GM12878 (cell line): ENCODE data around the gene IQCH. TPM values are rescaled to one million over a fixed set of nuclear protein-coding genes. Genes with fewer than 3 reads are reported as not detected.

ENCODE experiments used
- ATAC-seq: fragments of 200-7000 bp; cut with Tn5 transposase; 3 replicates; pipeline ENCODE4 v1.9.1; 2020; ENCODE audit warnings: mild to moderate bottlenecking, moderate library complexity
- BruUV-seq: library from RNA; stranded (reverse); fragments of 400-500 nt; replicated peaks from 2 replicates; lab custom pipeline; 2021; lab: Mats Ljungman, UMichigan
- CTCF ChIA-PET: fragments of 300-600 bp; sonication (Branson Sonifier 250); formaldehyde crosslinking; extraction: SDS; loops from one replicate; lab custom pipeline; 2021; ENCODE audit warnings: inconsistent platforms; lab: Yijun Ruan, JAX
- POLR2A ChIA-PET: fragments of 350-600 bp; formaldehyde crosslinking; extraction: SDS; loops from one replicate; lab custom pipeline; 2021; ENCODE audit warnings: inconsistent platforms; lab: Charles Lee
- RAD21 ChIA-PET: fragments of 300-600 bp; sonication (Branson Sonifier 250); formaldehyde crosslinking; loops from one replicate; lab custom pipeline; 2023; ENCODE audit warnings: antibody characterized with exemption; ENCODE audit not compliant: unreplicated experiment; lab: Charles Lee
- SMC1A ChIA-PET: fragments of 300-600 bp; sonication (Branson Sonifier 250); formaldehyde crosslinking; loops from one replicate; lab custom pipeline; 2023; ENCODE audit not compliant: unreplicated experiment, uncharacterized antibody; lab: Charles Lee
- DNase-seq: peaks from one replicate; pipeline ENCODE4 v3.0.0-alpha.2; 2011; ENCODE audit warnings: low read depth, low spot score
- FAIRE-seq: peaks from 3 replicates; lab custom pipeline; 2011; peaks lifted over from hg19 to GRCh38; lab: Jason Lieb, UNC
- H2AFZ ChIP-seq: 2 replicates; pipeline ENCODE4 v1.6.0; 2011; ENCODE audit warnings: low read depth, low read length, control low read depth; ENCODE audit not compliant: control insufficient read depth
- H3K27ac ChIP-seq: 2 replicates; pipeline ENCODE4 v1.5.1; 2011; ENCODE audit warnings: control low read depth; ENCODE audit not compliant: control insufficient read depth, insufficient read depth
- H3K27me3 ChIP-seq, 2 experiments: replicated peaks in 1 of 2; 2 replicates each; pipeline versions ENCODE4 v1.6.0 to v1.6.1; 2011; ENCODE audit warnings: low read length in 1 of 2; ENCODE audit not compliant: control insufficient read depth in 2 of 2, insufficient read depth in 2 of 2
- H3K36me3 ChIP-seq, 2 experiments: 2 replicates each; pipeline ENCODE4 v1.5.1; 2011; ENCODE audit warnings: low read length in 1 of 2; ENCODE audit not compliant: control insufficient read depth in 2 of 2, insufficient read depth in 2 of 2
- H3K4me1 ChIP-seq: 2 replicates; pipeline ENCODE4 v1.6.1; 2011; ENCODE audit warnings: mild to moderate bottlenecking, low read length, moderate library complexity, mixed read lengths; ENCODE audit not compliant: control insufficient read depth, insufficient read depth
- H3K4me2 ChIP-seq: 2 replicates; pipeline ENCODE4 v1.6.0; 2011; ENCODE audit warnings: control low read depth; ENCODE audit not compliant: control insufficient read depth, insufficient read depth
- H3K4me3 ChIP-seq: fragments of 200-600 bp; sonication (generic); 2 replicates; pipeline ENCODE4 v1.5.1; 2016
- H3K79me2 ChIP-seq: 2 replicates; pipeline ENCODE4 v1.6.0; 2011; ENCODE audit warnings: low read length; ENCODE audit not compliant: control insufficient read depth, insufficient read depth
- H3K9ac ChIP-seq: 2 replicates; pipeline ENCODE4 v1.8.0; 2011; ENCODE audit warnings: low read length, control low read depth, mixed read lengths; ENCODE audit not compliant: control insufficient read depth, insufficient read depth
- H3K9me3 ChIP-seq: replicated peaks from 3 replicates; pipeline ENCODE4 v1.5.1; 2011; ENCODE audit warnings: mild to moderate bottlenecking, low read length; ENCODE audit not compliant: control insufficient read depth, insufficient read depth
- H4K20me1 ChIP-seq: 2 replicates; pipeline ENCODE4 v1.6.0; 2011; ENCODE audit not compliant: control insufficient read depth, insufficient read depth
- CBX3 ChIP-seq: fragments of 200-600 bp; sonication (generic); IDR thresholded peaks from 2 replicates; pipeline ENCODE4 v1.6.1; 2016; ENCODE audit warnings: low read depth, borderline replicate concordance
- ESRRA ChIP-seq: IDR thresholded peaks from 2 replicates; pipeline ENCODE4 v1.6.1; 2012; ENCODE audit warnings: mild to moderate bottlenecking, low read length, improper control_type of control experiment
- GATAD2B ChIP-seq: fragments of 450-650 bp; conservative IDR thresholded peaks from 2 replicates; pipeline ENCODE4 v1.6.1; 2017; ENCODE audit warnings: low read depth, mild to moderate bottlenecking, moderate library complexity
- LARP7 ChIP-seq: fragments of 450-650 bp; IDR thresholded peaks from 2 replicates; pipeline ENCODE4 v1.6.1; 2017; ENCODE audit warnings: mild to moderate bottlenecking
- POLR2A ChIP-seq: IDR thresholded peaks from 2 replicates; pipeline ENCODE4 v1.6.1; 2011; ENCODE audit warnings: low read depth, mild to moderate bottlenecking, low read length
- SIX5 ChIP-seq: IDR thresholded peaks from 2 replicates; pipeline ENCODE4 v1.6.1; 2011; ENCODE audit warnings: mild to moderate bottlenecking, low read depth, low read length, moderate library complexity; ENCODE audit not compliant: severe bottlenecking
- TCF12 ChIP-seq: IDR thresholded peaks from 2 replicates; pipeline ENCODE4 v1.6.1; 2011; ENCODE audit warnings: low read depth, mild to moderate bottlenecking, low read length
- TCF3 ChIP-seq: IDR thresholded peaks from 2 replicates; pipeline ENCODE4 v1.6.1; 2012; ENCODE audit warnings: low read depth, mild to moderate bottlenecking, low read length, borderline replicate concordance; ENCODE audit not compliant: insufficient read depth
- ZSCAN29 ChIP-seq: fragments of 450-650 bp; IDR thresholded peaks from 2 replicates; pipeline ENCODE4 v1.6.1; 2017; ENCODE audit warnings: mild to moderate bottlenecking, moderate library complexity
- WGBS: methylation state at CpG from one replicate; pipeline ENCODE4 v1.1.6; 2016; ENCODE audit warnings: low lambda C conversion rate; ENCODE audit not compliant: insufficient replicate concordance, insufficient coverage; ENCODE audit errors: missing lambda C conversion rate; 5-methylcytosine and 5-hydroxymethylcytosine counted together
- in situ Hi-C: fragments of 300-500 bp; cut with MboI; formaldehyde crosslinking; loops from 9 replicates; pipeline ENCODE4 v1.14.3; 2018; ENCODE audit warnings: mixed read lengths
- intact Hi-C: fragments of 100-400 bp; cut with micrococcal nuclease; formaldehyde crosslinking; loops from one replicate; pipeline ENCODE4 v1.14.2; 2022; ENCODE audit not compliant: unreplicated experiment
- polyA plus RNA-seq, 11 experiments: library from polyadenylated mRNA; depleted of rRNA in 4 of 11; unstranded in 6 of 11; stranded (reverse) in 5 of 11; fragments of >200 nt; fragmentation: Nextera tagmentation in 4 of 11; fragmentation: Illumina TruSeq in 1 of 11; extraction: Ambion mirVana in 4 of 11; extraction: Trizol in 1 of 11; gene quantifications; 1 replicate in 1 of 11; 2 replicates in 10 of 11; pipeline versions ENCODE4 v1.2.1 to v1.2.3, GENCODE V29; 2011 to 2016; ENCODE audit warnings: inconsistent platforms in 2 of 11, missing spikeins in 2 of 11, low read depth in 1 of 11
- total RNA-seq, 4 experiments: library from RNA; depleted of rRNA in 3 of 4; stranded (reverse); fragments of >200 nt in 3 of 4; fragmentation: Illumina TruSeq in 1 of 4; extraction: Trizol in 1 of 4; gene quantifications; 2 replicates each; pipeline versions ENCODE4 v1.2.1 to v1.2.3, GENCODE V29; 2013 to 2021
- TF ChIP-seq, protein P1 (sequence below): IDR thresholded peaks from 2 replicates; pipeline ENCODE4 v1.6.1; 2012; ENCODE audit warnings: mild to moderate bottlenecking, low read depth, low read length
- TF ChIP-seq, protein P2 (sequence below): fragments of 450-650 bp; IDR thresholded peaks from 2 replicates; pipeline ENCODE4 v1.6.1; 2017; ENCODE audit warnings: borderline replicate concordance
- TF ChIP-seq, protein P3 (sequence below): fragments of 450-650 bp; formaldehyde crosslinking; IDR thresholded peaks from 2 replicates; pipeline ENCODE4 v1.4.0; 2022; ENCODE audit warnings: mild to moderate bottlenecking, moderate library complexity
- TF ChIP-seq, protein P4 (sequence below): fragments of 450-650 bp; IDR thresholded peaks from 2 replicates; pipeline ENCODE4 v1.6.1; 2017; ENCODE audit warnings: mild to moderate bottlenecking

Gene IQCH
- total and polyA plus RNA-seq, 10 of the 15 experiments (the other 5 are each of a cell fraction or from before 2014, with no cell fraction given), result 0.29 to 1.3 (median 0.99) TPM

DNA sequence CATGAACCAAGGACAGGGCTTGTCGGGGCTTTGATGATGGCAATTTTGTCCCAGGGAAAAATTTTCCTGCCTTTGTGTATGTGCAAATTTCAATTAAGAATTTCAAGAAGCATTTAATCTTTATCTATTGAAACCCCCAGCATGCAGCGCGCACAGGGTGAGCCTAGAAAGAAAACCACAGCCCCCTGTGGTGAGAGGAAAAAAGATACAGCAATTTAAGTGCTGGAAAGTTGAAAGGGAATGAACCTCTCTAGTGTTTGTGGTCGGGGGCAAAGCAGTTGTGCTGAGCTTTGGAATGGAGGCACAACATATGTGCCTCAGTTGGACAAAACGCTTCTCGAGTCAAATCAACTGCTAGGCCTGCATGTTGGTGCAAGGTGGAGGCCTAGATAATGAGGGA is 154.6 kb downstream of the IQCH start:
- 83% methylated on average over 6 of the region's 6 CpGs for WGBS
- H4K20me1 ChIP-seq, result no peaks in the 10 kb centered on the region
- intact Hi-C loops (no loop called here), in situ Hi-C loops (no loop called here)
- POLR2A ChIA-PET, result no interaction called here
- H3K4me3 ChIP-seq, result no peak overlapping the region
- CTCF ChIA-PET, result no interaction called here
- no peaks in the 10 kb centered on the region for H3K79me2 ChIP-seq
- TF ChIP-seq ESRRA (no peak), TCF12 (no peak), ZSCAN29 (no peak), LARP7 (no peak), GATAD2B (no peak), SIX5 (no peak), POLR2A (no peak), CBX3 (no peak), TCF3 (no peak)
- TF ChIP-seq, protein P1, sequence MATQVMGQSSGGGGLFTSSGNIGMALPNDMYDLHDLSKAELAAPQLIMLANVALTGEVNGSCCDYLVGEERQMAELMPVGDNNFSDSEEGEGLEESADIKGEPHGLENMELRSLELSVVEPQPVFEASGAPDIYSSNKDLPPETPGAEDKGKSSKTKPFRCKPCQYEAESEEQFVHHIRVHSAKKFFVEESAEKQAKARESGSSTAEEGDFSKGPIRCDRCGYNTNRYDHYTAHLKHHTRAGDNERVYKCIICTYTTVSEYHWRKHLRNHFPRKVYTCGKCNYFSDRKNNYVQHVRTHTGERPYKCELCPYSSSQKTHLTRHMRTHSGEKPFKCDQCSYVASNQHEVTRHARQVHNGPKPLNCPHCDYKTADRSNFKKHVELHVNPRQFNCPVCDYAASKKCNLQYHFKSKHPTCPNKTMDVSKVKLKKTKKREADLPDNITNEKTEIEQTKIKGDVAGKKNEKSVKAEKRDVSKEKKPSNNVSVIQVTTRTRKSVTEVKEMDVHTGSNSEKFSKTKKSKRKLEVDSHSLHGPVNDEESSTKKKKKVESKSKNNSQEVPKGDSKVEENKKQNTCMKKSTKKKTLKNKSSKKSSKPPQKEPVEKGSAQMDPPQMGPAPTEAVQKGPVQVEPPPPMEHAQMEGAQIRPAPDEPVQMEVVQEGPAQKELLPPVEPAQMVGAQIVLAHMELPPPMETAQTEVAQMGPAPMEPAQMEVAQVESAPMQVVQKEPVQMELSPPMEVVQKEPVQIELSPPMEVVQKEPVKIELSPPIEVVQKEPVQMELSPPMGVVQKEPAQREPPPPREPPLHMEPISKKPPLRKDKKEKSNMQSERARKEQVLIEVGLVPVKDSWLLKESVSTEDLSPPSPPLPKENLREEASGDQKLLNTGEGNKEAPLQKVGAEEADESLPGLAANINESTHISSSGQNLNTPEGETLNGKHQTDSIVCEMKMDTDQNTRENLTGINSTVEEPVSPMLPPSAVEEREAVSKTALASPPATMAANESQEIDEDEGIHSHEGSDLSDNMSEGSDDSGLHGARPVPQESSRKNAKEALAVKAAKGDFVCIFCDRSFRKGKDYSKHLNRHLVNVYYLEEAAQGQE, result no peak
- TF ChIP-seq, protein P2, sequence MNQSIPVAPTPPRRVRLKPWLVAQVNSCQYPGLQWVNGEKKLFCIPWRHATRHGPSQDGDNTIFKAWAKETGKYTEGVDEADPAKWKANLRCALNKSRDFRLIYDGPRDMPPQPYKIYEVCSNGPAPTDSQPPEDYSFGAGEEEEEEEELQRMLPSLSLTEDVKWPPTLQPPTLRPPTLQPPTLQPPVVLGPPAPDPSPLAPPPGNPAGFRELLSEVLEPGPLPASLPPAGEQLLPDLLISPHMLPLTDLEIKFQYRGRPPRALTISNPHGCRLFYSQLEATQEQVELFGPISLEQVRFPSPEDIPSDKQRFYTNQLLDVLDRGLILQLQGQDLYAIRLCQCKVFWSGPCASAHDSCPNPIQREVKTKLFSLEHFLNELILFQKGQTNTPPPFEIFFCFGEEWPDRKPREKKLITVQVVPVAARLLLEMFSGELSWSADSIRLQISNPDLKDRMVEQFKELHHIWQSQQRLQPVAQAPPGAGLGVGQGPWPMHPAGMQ, result no peak
- TF ChIP-seq, protein P3, sequence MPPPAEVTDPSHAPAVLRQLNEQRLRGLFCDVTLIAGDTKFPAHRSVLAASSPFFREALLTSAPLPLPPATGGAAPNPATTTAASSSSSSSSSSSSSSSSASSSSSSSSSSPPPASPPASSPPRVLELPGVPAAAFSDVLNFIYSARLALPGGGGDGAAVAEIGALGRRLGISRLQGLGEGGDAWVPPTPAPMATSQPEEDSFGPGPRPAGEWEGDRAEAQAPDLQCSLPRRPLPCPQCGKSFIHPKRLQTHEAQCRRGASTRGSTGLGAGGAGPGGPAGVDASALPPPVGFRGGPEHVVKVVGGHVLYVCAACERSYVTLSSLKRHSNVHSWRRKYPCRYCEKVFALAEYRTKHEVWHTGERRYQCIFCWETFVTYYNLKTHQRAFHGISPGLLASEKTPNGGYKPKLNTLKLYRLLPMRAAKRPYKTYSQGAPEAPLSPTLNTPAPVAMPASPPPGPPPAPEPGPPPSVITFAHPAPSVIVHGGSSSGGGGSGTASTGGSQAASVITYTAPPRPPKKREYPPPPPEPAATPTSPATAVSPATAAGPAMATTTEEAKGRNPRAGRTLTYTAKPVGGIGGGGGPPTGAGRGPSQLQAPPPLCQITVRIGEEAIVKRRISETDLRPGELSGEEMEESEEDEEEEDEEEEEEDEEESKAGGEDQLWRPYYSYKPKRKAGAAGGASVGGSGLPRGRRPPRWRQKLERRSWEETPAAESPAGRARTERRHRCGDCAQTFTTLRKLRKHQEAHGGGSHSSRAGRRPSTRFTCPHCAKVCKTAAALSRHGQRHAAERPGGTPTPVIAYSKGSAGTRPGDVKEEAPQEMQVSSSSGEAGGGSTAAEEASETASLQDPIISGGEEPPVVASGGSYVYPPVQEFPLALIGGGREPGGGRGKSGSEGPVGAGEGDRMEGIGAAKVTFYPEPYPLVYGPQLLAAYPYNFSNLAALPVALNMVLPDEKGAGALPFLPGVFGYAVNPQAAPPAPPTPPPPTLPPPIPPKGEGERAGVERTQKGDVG (CRISPR knock-in tag), result no peak
- TF ChIP-seq, protein P4, sequence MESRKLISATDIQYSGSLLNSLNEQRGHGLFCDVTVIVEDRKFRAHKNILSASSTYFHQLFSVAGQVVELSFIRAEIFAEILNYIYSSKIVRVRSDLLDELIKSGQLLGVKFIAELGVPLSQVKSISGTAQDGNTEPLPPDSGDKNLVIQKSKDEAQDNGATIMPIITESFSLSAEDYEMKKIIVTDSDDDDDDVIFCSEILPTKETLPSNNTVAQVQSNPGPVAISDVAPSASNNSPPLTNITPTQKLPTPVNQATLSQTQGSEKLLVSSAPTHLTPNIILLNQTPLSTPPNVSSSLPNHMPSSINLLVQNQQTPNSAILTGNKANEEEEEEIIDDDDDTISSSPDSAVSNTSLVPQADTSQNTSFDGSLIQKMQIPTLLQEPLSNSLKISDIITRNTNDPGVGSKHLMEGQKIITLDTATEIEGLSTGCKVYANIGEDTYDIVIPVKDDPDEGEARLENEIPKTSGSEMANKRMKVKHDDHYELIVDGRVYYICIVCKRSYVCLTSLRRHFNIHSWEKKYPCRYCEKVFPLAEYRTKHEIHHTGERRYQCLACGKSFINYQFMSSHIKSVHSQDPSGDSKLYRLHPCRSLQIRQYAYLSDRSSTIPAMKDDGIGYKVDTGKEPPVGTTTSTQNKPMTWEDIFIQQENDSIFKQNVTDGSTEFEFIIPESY, result no peak
- H3K4me2 ChIP-seq, result no peak overlapping the region
- SMC1A ChIA-PET, result no interaction called here
- no peaks in the 10 kb centered on the region for H3K9me3 ChIP-seq
- FAIRE-seq, result no peak
- DNase-seq, result no peak
- no TSS peak for BruUV-seq
- RAD21 ChIA-PET, result no interaction called here
- H3K27me3 ChIP-seq, result no peaks in the 10 kb centered on the region
- H3K36me3 ChIP-seq, result no peaks in the 10 kb centered on the region
- ATAC-seq, result no peak
- H3K9ac ChIP-seq, result no peak overlapping the region
- H3K27ac ChIP-seq, result no peak overlapping the region
- H3K4me1 ChIP-seq, result no peaks in the 10 kb centered on the region
- H2AFZ ChIP-seq, result no peak overlapping the region
